GM23338 (cell line): ENCODE measurements around the gene MAT2A.

Source experiments
- CREB1 ChIP-seq: fragments of 250-450 bp; sonication (Bioruptor Pico); IDR thresholded peaks from 2 replicates; pipeline ENCODE4 v1.5.0; 2020; ENCODE audit warnings: low read depth, mild to moderate bottlenecking, moderate library complexity
- CTCF ChIP-seq, 2 experiments: fragments of 200-600 bp in 1 of 2; sonication (generic) in 1 of 2; conservative IDR thresholded peaks; 2 replicates each; pipeline versions ENCODE4 v1.5.1 to v1.6.1; 2016 to 2017; ENCODE audit warnings: antibody characterized with exemption in 2 of 2, low read depth in 2 of 2, mild to moderate bottlenecking in 2 of 2, moderate library complexity in 1 of 2
- ETS1 ChIP-seq: IDR thresholded peaks from 2 replicates; pipeline ENCODE4 v1.6.1; 2016; ENCODE audit warnings: antibody characterized with exemption
- EZH2 ChIP-seq: fragments of 200-600 bp; sonication (generic); IDR thresholded peaks from one replicate; pipeline ENCODE4 v1.8.0; 2017; ENCODE audit warnings: antibody characterized with exemption, mild to moderate bottlenecking, low read depth; ENCODE audit not compliant: unreplicated experiment
- EZH2phosphoT487 ChIP-seq: fragments of 200-600 bp; sonication (generic); IDR thresholded peaks from one replicate; pipeline ENCODE4 v1.8.1; 2018; ENCODE audit warnings: antibody characterized with exemption; ENCODE audit not compliant: unreplicated experiment
- JUNB ChIP-seq: IDR thresholded peaks from one replicate; pipeline ENCODE4 v1.6.1; 2016; ENCODE audit warnings: antibody characterized with exemption; ENCODE audit not compliant: unreplicated experiment
- NANOG ChIP-seq: IDR thresholded peaks from 2 replicates; pipeline ENCODE4 v1.6.1; 2016; ENCODE audit warnings: antibody characterized with exemption, borderline replicate concordance
- POLR2AphosphoS5 ChIP-seq: IDR thresholded peaks from 2 replicates; pipeline ENCODE4 v1.6.1; 2016; ENCODE audit warnings: antibody characterized with exemption, low read depth
- REST ChIP-seq: IDR thresholded peaks from one replicate; pipeline ENCODE4 v1.6.1; 2018; ENCODE audit warnings: antibody characterized with exemption; ENCODE audit not compliant: unreplicated experiment
- STAT1 ChIP-seq: IDR thresholded peaks from one replicate; pipeline ENCODE4 v1.6.1; 2016; ENCODE audit warnings: antibody characterized with exemption; ENCODE audit not compliant: unreplicated experiment
- ZNF114 ChIP-seq: fragments of 250-450 bp; sonication (Bioruptor Pico); IDR thresholded peaks from 2 replicates; pipeline ENCODE4 v1.5.0; 2020; ENCODE audit warnings: mild to moderate bottlenecking, moderate library complexity
- ZNF331 ChIP-seq: fragments of 250-450 bp; sonication (Bioruptor Pico); IDR thresholded peaks from 2 replicates; pipeline ENCODE4 v1.5.0; 2020; ENCODE audit warnings: low read depth, mild to moderate bottlenecking, moderate library complexity
- ZNF462 ChIP-seq: fragments of 250-450 bp; sonication (Bioruptor Pico); IDR thresholded peaks from 2 replicates; pipeline ENCODE4 v1.5.0; 2020; ENCODE audit warnings: mild to moderate bottlenecking, moderate library complexity

GRCh38 chr2:85541262-85541661, 2.3 kb downstream of the MAT2A start:
- TF ChIP-seq ZNF114 (CRISPR knock-in tag) (no peak), CTCF (conservative IDR thresholded peaks at IDR 0.05; ENCODE audit: low read depth in 2 of 2) (no peak), EZH2phosphoT487 (no peak), EZH2 (no peak), REST (no peak), ETS1 (no peak), ZNF331 (CRISPR knock-in tag) (no peak), POLR2AphosphoS5 (no peak), NANOG (no peak), JUNB (no peak), CREB1 (CRISPR knock-in tag) (no peak), STAT1 (no peak), ZNF462 (CRISPR knock-in tag) (no peak)
